ENCODE data around the gene THBD.

THBD gene

GRCh38 chr20:23039136-23039875 is 10.2 kb downstream of the THBD start:
- Histone ChIP-seq H3K9me3 (ENCODE audit: control insufficient read depth, low read length) (no peaks in the 10 kb centered on the region), H3K4me1 (ENCODE audit: control insufficient read depth, insufficient read depth, low read length) (peaks cover 16% of the 10 kb centered on the region), H3K4me3 (ENCODE audit: low read length) (no peak overlapping the region), H3K9ac (ENCODE audit: low read length) (no peak overlapping the region), H3K27me3 (ENCODE audit: control insufficient read depth, insufficient read depth, low read length) (peaks cover 24% of the 10 kb centered on the region), H3K36me3 (ENCODE audit: control insufficient read depth, insufficient read depth, low read length) (no peaks in the 10 kb centered on the region)

DNA sequence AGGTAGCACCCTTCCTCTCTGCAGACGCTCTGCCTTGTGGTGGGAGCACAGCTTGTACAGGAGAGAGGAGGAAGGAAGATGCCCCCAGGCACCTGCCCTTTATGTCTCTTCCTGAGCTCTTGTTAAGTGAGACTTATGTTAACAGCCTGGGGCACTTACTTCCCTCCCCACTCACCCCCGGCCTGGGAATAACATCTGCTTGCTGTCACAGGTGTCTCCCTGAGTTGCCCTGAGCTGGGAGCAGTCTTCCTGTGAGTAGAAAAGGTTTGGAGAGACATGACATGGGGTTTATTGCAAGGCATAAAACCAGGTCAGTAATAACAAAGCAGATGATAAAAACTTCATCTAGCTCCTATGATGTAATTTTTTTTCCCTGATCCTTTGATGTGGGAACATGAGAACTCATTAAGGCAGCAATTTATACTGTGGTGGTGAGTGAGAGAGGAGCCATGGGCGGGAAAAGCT is 12.4 kb downstream of the THBD start:
- no peaks in the 10 kb centered on the region for H3K4me1 ChIP-seq (ENCODE audit: control insufficient read depth, insufficient read depth, low read length)
- no peak overlapping the region for H3K4me3 ChIP-seq (ENCODE audit: low read length)
- H3K9me3 ChIP-seq (ENCODE audit: control insufficient read depth, low read length) = no peaks in the 10 kb centered on the region
- H3K9ac ChIP-seq (ENCODE audit: low read length) = no peak overlapping the region
- no peaks in the 10 kb centered on the region for H3K36me3 ChIP-seq (ENCODE audit: control insufficient read depth, insufficient read depth, low read length)
- peaks cover 24% of the 10 kb centered on the region for H3K27me3 ChIP-seq (ENCODE audit: control insufficient read depth, insufficient read depth, low read length)

- no peaks in the 10 kb centered on the region for H3K4me1 ChIP-seq (ENCODE audit: control insufficient read depth, insufficient read depth, low read length)
- peaks cover 24% of the 10 kb centered on the region for H3K27me3 ChIP-seq (ENCODE audit: control insufficient read depth, insufficient read depth, low read length)
- no peak overlapping the region for H3K9ac ChIP-seq (ENCODE audit: low read length)
- no peak overlapping the region for H3K4me3 ChIP-seq (ENCODE audit: low read length)
- no peaks in the 10 kb centered on the region for H3K9me3 ChIP-seq (ENCODE audit: control insufficient read depth, low read length)
- H3K36me3 ChIP-seq (ENCODE audit: control insufficient read depth, insufficient read depth, low read length) = no peaks in the 10 kb centered on the region
These were observed 13.1 kb downstream of the THBD start for GRCh38 chr20:23036371-23036770.

DNA sequence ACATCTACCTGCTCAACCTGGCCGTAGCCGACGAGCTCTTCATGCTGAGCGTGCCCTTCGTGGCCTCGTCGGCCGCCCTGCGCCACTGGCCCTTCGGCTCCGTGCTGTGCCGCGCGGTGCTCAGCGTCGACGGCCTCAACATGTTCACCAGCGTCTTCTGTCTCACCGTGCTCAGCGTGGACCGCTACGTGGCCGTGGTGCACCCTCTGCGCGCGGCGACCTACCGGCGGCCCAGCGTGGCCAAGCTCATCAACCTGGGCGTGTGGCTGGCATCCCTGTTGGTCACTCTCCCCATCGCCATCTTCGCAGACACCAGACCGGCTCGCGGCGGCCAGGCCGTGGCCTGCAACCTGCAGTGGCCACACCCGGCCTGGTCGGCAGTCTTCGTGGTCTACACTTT is 13.7 kb downstream of the THBD start:
- H3K9me3 ChIP-seq (ENCODE audit: control insufficient read depth, low read length) = no peaks in the 10 kb centered on the region
- no peaks in the 10 kb centered on the region for H3K4me1 ChIP-seq (ENCODE audit: control insufficient read depth, insufficient read depth, low read length)
- peaks cover 24% of the 10 kb centered on the region for H3K27me3 ChIP-seq (ENCODE audit: control insufficient read depth, insufficient read depth, low read length)
- H3K36me3 ChIP-seq (ENCODE audit: control insufficient read depth, insufficient read depth, low read length) = no peaks in the 10 kb centered on the region
- H3K4me3 ChIP-seq (ENCODE audit: low read length) = no peak overlapping the region
- no peak overlapping the region for H3K9ac ChIP-seq (ENCODE audit: low read length)

DNA sequence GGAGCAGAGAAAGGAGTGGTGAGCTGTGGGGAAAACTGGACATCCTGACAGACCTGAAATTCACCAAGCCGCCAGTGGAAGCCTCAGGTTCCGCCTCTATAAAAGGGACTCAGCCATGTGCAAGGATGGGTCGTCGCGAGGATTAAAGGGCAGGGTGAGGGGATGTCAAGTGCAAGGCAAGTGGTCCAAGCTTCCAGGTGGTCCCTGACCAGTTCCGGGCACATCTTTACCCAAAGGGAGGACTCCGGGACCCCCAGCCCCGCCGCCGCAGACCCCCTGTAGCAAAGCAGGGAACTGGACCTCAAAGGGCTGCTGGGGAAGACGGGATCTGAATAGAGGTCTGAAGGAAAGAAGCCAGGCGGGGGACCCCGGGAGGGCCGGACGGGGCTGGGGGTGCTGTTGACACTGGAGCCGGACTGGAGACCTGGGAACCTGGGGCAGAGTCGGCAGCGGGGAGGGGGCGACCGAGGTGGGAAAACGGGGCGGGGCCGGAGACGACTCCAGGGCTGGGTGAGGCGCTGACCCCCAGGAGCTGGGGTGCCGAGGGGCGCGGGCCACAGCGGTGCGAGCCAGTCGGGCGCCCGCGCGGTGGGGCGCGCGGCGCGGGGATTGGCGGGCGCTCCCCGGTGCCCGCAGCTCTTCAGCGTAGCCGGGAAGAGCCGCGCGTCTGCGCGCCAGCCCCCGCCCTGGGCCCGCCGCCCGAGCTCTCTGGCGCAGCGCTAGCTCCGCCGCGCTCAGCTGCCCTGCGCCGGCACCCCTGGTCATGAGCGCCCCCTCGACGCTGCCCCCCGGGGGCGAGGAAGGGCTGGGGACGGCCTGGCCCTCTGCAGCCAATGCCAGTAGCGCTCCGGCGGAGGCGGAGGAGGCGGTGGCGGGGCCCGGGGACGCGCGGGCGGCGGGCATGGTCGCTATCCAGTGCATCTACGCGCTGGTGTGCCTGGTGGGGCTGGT is 14.5 kb downstream of the THBD start, which contains the start of gene SSTR4:
SSTR4 (plus strand) TSS at position 592 of the 951 bp plus-strand sequence; CDS start at position 764, 172 bp downstream.
- no peak within 1 kb of the TSS for H3K4me3 ChIP-seq (ENCODE audit: low read length)
- H3K4me1 ChIP-seq (ENCODE audit: control insufficient read depth, insufficient read depth, low read length) = no peaks in the 10 kb centered on the region
- H3K9me3 ChIP-seq (ENCODE audit: control insufficient read depth, low read length) = no peaks in the 10 kb centered on the region
- H3K9ac ChIP-seq (ENCODE audit: low read length) = no peak within 1 kb of the TSS
- peaks cover 24% of the 10 kb centered on the region for H3K27me3 ChIP-seq (ENCODE audit: control insufficient read depth, insufficient read depth, low read length)
- no peaks in the 10 kb centered on the region for H3K36me3 ChIP-seq (ENCODE audit: control insufficient read depth, insufficient read depth, low read length)

- H3K4me3 ChIP-seq (ENCODE audit: low read length) = no peak overlapping the region
- H3K36me3 ChIP-seq (ENCODE audit: control insufficient read depth, insufficient read depth, low read length) = no peaks in the 10 kb centered on the region
- no peak overlapping the region for H3K9ac ChIP-seq (ENCODE audit: low read length)
- H3K9me3 ChIP-seq (ENCODE audit: control insufficient read depth, low read length) = no peaks in the 10 kb centered on the region
- no peaks in the 10 kb centered on the region for H3K4me1 ChIP-seq (ENCODE audit: control insufficient read depth, insufficient read depth, low read length)
- H3K27me3 ChIP-seq (ENCODE audit: control insufficient read depth, insufficient read depth, low read length) = peaks cover 24% of the 10 kb centered on the region
These were observed 15.6 kb downstream of the THBD start for GRCh38 chr20:23033918-23034317.

- Histone ChIP-seq H3K27me3 (ENCODE audit: control insufficient read depth, insufficient read depth, low read length) (peaks cover 24% of the 10 kb centered on the region), H3K4me3 (ENCODE audit: low read length) (no peak overlapping the region), H3K4me1 (ENCODE audit: control insufficient read depth, insufficient read depth, low read length) (no peaks in the 10 kb centered on the region), H3K9me3 (ENCODE audit: control insufficient read depth, low read length) (no peaks in the 10 kb centered on the region), H3K36me3 (ENCODE audit: control insufficient read depth, insufficient read depth, low read length) (no peaks in the 10 kb centered on the region), H3K9ac (ENCODE audit: low read length) (no peak overlapping the region)
These were observed 16.8 kb downstream of the THBD start for GRCh38 chr20:23032750-23033078.

DNA sequence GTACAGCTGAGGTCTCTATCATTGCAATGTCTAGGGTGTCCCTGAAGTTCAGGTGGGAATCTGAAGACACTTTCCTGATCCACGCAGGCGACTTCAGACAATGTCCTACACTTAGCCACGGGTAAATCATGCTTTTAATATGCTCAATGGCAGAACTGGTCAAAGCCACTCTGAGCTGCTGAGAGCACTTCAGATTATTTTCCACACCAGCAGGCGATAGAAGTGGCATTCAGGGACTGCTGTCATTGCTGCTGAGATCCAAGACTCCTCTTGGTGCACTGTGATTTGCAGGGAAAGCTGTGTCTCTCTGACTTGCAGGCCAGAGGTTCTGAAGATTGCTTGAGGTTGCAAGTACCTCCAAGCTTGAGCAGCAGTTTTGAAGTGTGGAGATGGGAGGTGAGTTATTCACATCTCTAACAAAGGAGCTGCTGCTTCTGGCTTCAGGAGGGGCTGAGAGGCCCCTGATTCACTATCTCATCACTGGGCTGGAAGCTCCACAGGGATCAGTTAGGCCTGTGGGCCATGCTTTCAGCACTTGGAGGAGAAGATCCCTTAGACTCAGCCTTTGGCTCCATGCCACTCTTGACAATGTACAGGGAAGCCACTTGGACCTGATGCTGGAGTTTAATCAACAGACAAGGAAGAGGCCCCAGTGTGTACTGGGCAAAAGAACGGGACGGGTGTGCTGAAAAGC is 17.3 kb downstream of the THBD start:
- H3K4me1 ChIP-seq (ENCODE audit: control insufficient read depth, insufficient read depth, low read length) = no peaks in the 10 kb centered on the region
- H3K4me3 ChIP-seq (ENCODE audit: low read length) = no peak overlapping the region
- H3K9ac ChIP-seq (ENCODE audit: low read length) = no peak overlapping the region
- H3K36me3 ChIP-seq (ENCODE audit: control insufficient read depth, insufficient read depth, low read length) = no peaks in the 10 kb centered on the region
- no peaks in the 10 kb centered on the region for H3K9me3 ChIP-seq (ENCODE audit: control insufficient read depth, low read length)
- H3K27me3 ChIP-seq (ENCODE audit: control insufficient read depth, insufficient read depth, low read length) = peaks cover 24% of the 10 kb centered on the region

- H3K9ac ChIP-seq (ENCODE audit: low read length) = no peak overlapping the region
- no peak overlapping the region for H3K4me3 ChIP-seq (ENCODE audit: low read length)
- H3K27me3 ChIP-seq (ENCODE audit: control insufficient read depth, insufficient read depth, low read length) = peaks cover 17% of the 10 kb centered on the region
- H3K4me1 ChIP-seq (ENCODE audit: control insufficient read depth, insufficient read depth, low read length) = no peaks in the 10 kb centered on the region
- no peaks in the 10 kb centered on the region for H3K36me3 ChIP-seq (ENCODE audit: control insufficient read depth, insufficient read depth, low read length)
- no peaks in the 10 kb centered on the region for H3K9me3 ChIP-seq (ENCODE audit: control insufficient read depth, low read length)
These were observed 18.1 kb downstream of the THBD start for GRCh38 chr20:23031346-23031745.

GRCh38 chr20:23029324-23029723 is 20.1 kb downstream of the THBD start:
- no peak overlapping the region for H3K4me3 ChIP-seq (ENCODE audit: low read length)
- peaks cover 5% of the 10 kb centered on the region for H3K4me1 ChIP-seq (ENCODE audit: control insufficient read depth, insufficient read depth, low read length)
- no peak overlapping the region for H3K9ac ChIP-seq (ENCODE audit: low read length)
- peaks cover under 1% of the 10 kb centered on the region for H3K27me3 ChIP-seq (ENCODE audit: control insufficient read depth, insufficient read depth, low read length)
- no peaks in the 10 kb centered on the region for H3K9me3 ChIP-seq (ENCODE audit: control insufficient read depth, low read length)
- no peaks in the 10 kb centered on the region for H3K36me3 ChIP-seq (ENCODE audit: control insufficient read depth, insufficient read depth, low read length)

- Histone ChIP-seq H3K9ac (ENCODE audit: low read length) (no peak overlapping the region), H3K27me3 (ENCODE audit: control insufficient read depth, insufficient read depth, low read length) (no peaks in the 10 kb centered on the region), H3K4me3 (ENCODE audit: low read length) (no peak overlapping the region), H3K4me1 (ENCODE audit: control insufficient read depth, insufficient read depth, low read length) (peaks cover 11% of the 10 kb centered on the region), H3K9me3 (ENCODE audit: control insufficient read depth, low read length) (no peaks in the 10 kb centered on the region), H3K36me3 (ENCODE audit: control insufficient read depth, insufficient read depth, low read length) (no peaks in the 10 kb centered on the region)
These were observed 21.1 kb downstream of the THBD start for GRCh38 chr20:23028392-23028791.

- Histone ChIP-seq H3K4me3 (ENCODE audit: low read length) (no peak overlapping the region), H3K9me3 (ENCODE audit: control insufficient read depth, low read length) (no peaks in the 10 kb centered on the region), H3K4me1 (ENCODE audit: control insufficient read depth, insufficient read depth, low read length) (peaks cover 18% of the 10 kb centered on the region), H3K9ac (ENCODE audit: low read length) (no peak overlapping the region), H3K36me3 (ENCODE audit: control insufficient read depth, insufficient read depth, low read length) (no peaks in the 10 kb centered on the region), H3K27me3 (ENCODE audit: control insufficient read depth, insufficient read depth, low read length) (no peaks in the 10 kb centered on the region)
These were observed 21.8 kb downstream of the THBD start for GRCh38 chr20:23027721-23028120.

Measured in mucosa of stomach (tissue), 1 donor.